PC-3 (cell line): ENCODE results near the gene TNFAIP8. TPM values are rescaled to one million over a fixed set of nuclear protein-coding genes. Genes with fewer than 3 reads are reported as not detected.
"Not testable (repeated sequence)": the region's sequence is repeated elsewhere in the genome, so short reads cannot be mapped to it uniquely, and the experiment has no call there.

Experiments used
- ATAC-seq: fragments of 200-7000 bp; cut with Tn5 transposase; 2 replicates; pipeline ENCODE4 v1.9.1; 2020; ENCODE audit warnings: mild to moderate bottlenecking, moderate library complexity
- BruUV-seq: library from RNA; stranded (reverse); fragments of 400-500 nt; replicated peaks from 2 replicates; lab custom pipeline; 2021; lab: Mats Ljungman, UMichigan
- CTCF ChIA-PET: fragments of 300-600 bp; sonication (Branson Sonifier 250); formaldehyde crosslinking; loops from one replicate; lab custom pipeline; 2022; ENCODE audit warnings: antibody characterized with exemption; lab: Charles Lee
- POLR2A ChIA-PET: fragments of 300-600 bp; sonication (Branson Sonifier 250); formaldehyde crosslinking; loops from one replicate; lab custom pipeline; 2022; ENCODE audit warnings: antibody characterized with exemption; ENCODE audit not compliant: unreplicated experiment; lab: Charles Lee
- DNase-seq: peaks from one replicate; pipeline ENCODE4 v3.0.0-alpha.2; 2015
- H2AFZ ChIP-seq: fragments of 300-600 bp; sonication (generic); 2 replicates; pipeline ENCODE4 v1.6.0; 2016; ENCODE audit warnings: antibody characterized with exemption, low read length
- H3F3A ChIP-seq: fragments of 300-600 bp; sonication (generic); one replicate; pipeline ENCODE4 v1.6.0; 2017; ENCODE audit warnings: antibody characterized with exemption, low read length, control low read depth, mild to moderate bottlenecking; ENCODE audit not compliant: unreplicated experiment
- H3K27ac ChIP-seq: fragments of 300-600 bp; sonication (generic); 2 replicates; pipeline ENCODE4 v1.5.1; 2016; ENCODE audit warnings: mild to moderate bottlenecking, low read length
- H3K27me3 ChIP-seq: fragments of 300-600 bp; sonication (generic); 2 replicates; pipeline ENCODE4 v1.6.1; 2016; ENCODE audit warnings: low read length, mixed read lengths
- H3K36me3 ChIP-seq: fragments of 300-600 bp; sonication (generic); 2 replicates; pipeline ENCODE4 v1.6.1; 2016; ENCODE audit warnings: low read depth, mixed run types, low read length, mixed read lengths
- H3K4me1 ChIP-seq: fragments of 300-600 bp; sonication (generic); 2 replicates; pipeline ENCODE4 v1.5.1; 2016; ENCODE audit warnings: low read length; ENCODE audit not compliant: insufficient read depth
- H3K4me2 ChIP-seq: fragments of 300-600 bp; sonication (generic); 2 replicates; pipeline ENCODE4 v1.6.0; 2016; ENCODE audit warnings: low read length
- H3K4me3 ChIP-seq: fragments of 300-600 bp; sonication (generic); 2 replicates; pipeline ENCODE4 v1.5.1; 2016; ENCODE audit warnings: mild to moderate bottlenecking, low read length, mixed read lengths
- H3K79me2 ChIP-seq: fragments of 300-600 bp; sonication (generic); 2 replicates; pipeline ENCODE4 v1.6.1; 2017; ENCODE audit warnings: low read length, mixed read lengths
- H3K9ac ChIP-seq: fragments of 300-600 bp; sonication (generic); 2 replicates; pipeline ENCODE4 v1.6.0; 2016; ENCODE audit warnings: mild to moderate bottlenecking, low read length
- H3K9me2 ChIP-seq: fragments of 300-600 bp; sonication (generic); replicated peaks from 2 replicates; pipeline ENCODE4 v1.6.1; 2016; ENCODE audit warnings: mixed run types, low read length, mixed read lengths
- H3K9me3 ChIP-seq: fragments of 300-600 bp; sonication (generic); 2 replicates; pipeline ENCODE4 v1.6.1; 2016; ENCODE audit warnings: low read length, mixed read lengths
- H4K20me1 ChIP-seq: fragments of 300-600 bp; sonication (generic); 2 replicates; pipeline ENCODE4 v1.6.1; 2016; ENCODE audit warnings: low read length, mixed read lengths
- CTCF ChIP-seq: fragments of 300-600 bp; sonication (generic); conservative IDR thresholded peaks from 2 replicates; pipeline ENCODE4 v1.5.1; 2017; ENCODE audit warnings: antibody characterized with exemption, low read depth, mild to moderate bottlenecking, low read length
- EZH2 ChIP-seq: fragments of 300-600 bp; sonication (generic); IDR thresholded peaks from one replicate; pipeline ENCODE4 v1.6.1; 2017; ENCODE audit warnings: antibody characterized with exemption, mild to moderate bottlenecking, low read length; ENCODE audit not compliant: unreplicated experiment
- EZH2phosphoT487 ChIP-seq: fragments of 300-600 bp; sonication (generic); IDR thresholded peaks from 2 replicates; pipeline ENCODE4 v1.6.1; 2018; ENCODE audit warnings: mild to moderate bottlenecking, antibody characterized with exemption, low read length, borderline replicate concordance
- intact Hi-C: fragments of 100-400 bp; cut with micrococcal nuclease; formaldehyde crosslinking; loops from 2 replicates; pipeline ENCODE4 v1.9.0; 2023
- total RNA-seq: library from RNA; depleted of rRNA; stranded (reverse); fragments of >200 nt; gene quantifications from 2 replicates; pipeline ENCODE4 v1.2.3, GENCODE V29; 2014

TNFAIP8 gene
- total RNA-seq, 1 experiment from 2014 or later: 20.0 TPM

DNA sequence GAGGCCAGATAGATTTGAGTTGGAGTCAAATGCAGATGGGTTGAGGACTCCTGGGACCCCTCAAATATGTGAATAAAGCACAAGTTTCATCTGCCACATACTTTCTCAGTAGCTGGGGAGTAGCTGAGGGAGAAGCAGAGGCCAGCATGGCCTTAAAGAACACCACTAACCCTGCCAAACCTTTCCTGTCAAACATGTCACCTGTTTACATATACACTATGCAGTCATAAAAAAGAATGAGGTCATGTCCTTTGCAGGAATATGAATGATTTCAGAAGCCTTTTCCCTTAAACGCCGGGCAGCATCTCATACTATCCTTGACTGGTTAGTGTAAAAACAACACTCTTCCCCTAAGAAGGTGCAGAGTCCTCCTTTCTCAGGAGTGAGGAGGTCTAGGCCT lies 71.2 kb downstream of the TNFAIP8 start:
- Histone ChIP-seq H3K4me3 (no peak overlapping the region), H3K4me1 (no peaks in the 10 kb centered on the region), H3K9ac (no peak overlapping the region), H3K9me3 (no peaks in the 10 kb centered on the region), H2AFZ (no peak overlapping the region), H3K36me3 (no peaks in the 10 kb centered on the region), H3K79me2 (no peaks in the 10 kb centered on the region), H4K20me1 (no peaks in the 10 kb centered on the region), H3K27me3 (no peaks in the 10 kb centered on the region), H3K27ac (no peak overlapping the region), H3F3A (no peaks in the 10 kb centered on the region), H3K9me2 (no peaks in the 10 kb centered on the region), H3K4me2 (no peak overlapping the region)
- POLR2A ChIA-PET: no interaction called here
- no peak for ATAC-seq
- CTCF ChIA-PET: no interaction called here
- intact Hi-C loops: no loop called here
- no peak for DNase-seq
- TF ChIP-seq EZH2 (no peak), CTCF (no peak), EZH2phosphoT487 (no peak)
- no TSS peak for BruUV-seq

- H3K27me3 ChIP-seq, H3K27ac ChIP-seq, H3F3A ChIP-seq, intact Hi-C loops, DNase-seq, BruUV-seq, H3K4me1 ChIP-seq, ATAC-seq, POLR2A ChIA-PET, H3K9me2 ChIP-seq, H3K9me3 ChIP-seq, H4K20me1 ChIP-seq, CTCF ChIA-PET, H3K4me2 ChIP-seq, H3K9ac ChIP-seq, H3K36me3 ChIP-seq, H3K79me2 ChIP-seq, H3K4me3 ChIP-seq, H2AFZ ChIP-seq: not testable (repeated sequence)
Observed at GRCh38 chr5:119427596-119427995, 71.8 kb downstream of the TNFAIP8 start.

- H3K36me3 ChIP-seq, BruUV-seq, H3K79me2 ChIP-seq, H3K4me3 ChIP-seq, DNase-seq, H3K9me2 ChIP-seq, H3K9me3 ChIP-seq, H3F3A ChIP-seq, ATAC-seq, H3K27ac ChIP-seq, H3K9ac ChIP-seq, H3K27me3 ChIP-seq, POLR2A ChIA-PET, H4K20me1 ChIP-seq, CTCF ChIA-PET, H2AFZ ChIP-seq, intact Hi-C loops, H3K4me2 ChIP-seq, H3K4me1 ChIP-seq: not testable (repeated sequence)
Observed at GRCh38 chr5:119428166-119428565, 72.3 kb downstream of the TNFAIP8 start.

DNA sequence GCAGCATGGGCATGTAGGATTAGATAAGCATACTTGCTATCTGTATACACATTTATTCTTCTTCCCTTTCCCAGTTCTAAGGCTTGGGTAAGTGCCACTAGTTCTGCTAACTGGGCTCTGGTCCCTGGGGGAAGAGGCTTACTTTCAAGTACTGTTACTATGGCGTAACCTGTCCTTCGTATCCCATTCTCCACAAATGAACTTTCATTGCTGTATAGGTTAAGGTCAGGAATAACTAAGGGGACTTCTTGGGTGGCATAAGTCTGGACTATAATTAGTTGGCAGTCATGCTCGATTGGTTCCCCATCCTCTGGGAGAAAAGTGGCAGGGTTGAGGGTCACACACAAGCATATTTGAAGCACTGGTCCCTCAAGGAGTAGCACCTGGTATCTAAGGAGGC lies 72.8 kb downstream of the TNFAIP8 start:
- H4K20me1 ChIP-seq, H3K27ac ChIP-seq, BruUV-seq, H3K79me2 ChIP-seq, intact Hi-C loops, POLR2A ChIA-PET, H2AFZ ChIP-seq, H3K9me3 ChIP-seq, H3K4me1 ChIP-seq, ATAC-seq, H3K9ac ChIP-seq, H3K27me3 ChIP-seq, H3K36me3 ChIP-seq, H3K9me2 ChIP-seq, H3F3A ChIP-seq, H3K4me2 ChIP-seq, H3K4me3 ChIP-seq, DNase-seq: not testable (repeated sequence)
- CTCF ChIA-PET: interaction anchor here (0.6 kb wide), 1 partner anchor 351 kb away, joined by 8 read pairs; no protein-coding TSS in a partner anchor

DNA sequence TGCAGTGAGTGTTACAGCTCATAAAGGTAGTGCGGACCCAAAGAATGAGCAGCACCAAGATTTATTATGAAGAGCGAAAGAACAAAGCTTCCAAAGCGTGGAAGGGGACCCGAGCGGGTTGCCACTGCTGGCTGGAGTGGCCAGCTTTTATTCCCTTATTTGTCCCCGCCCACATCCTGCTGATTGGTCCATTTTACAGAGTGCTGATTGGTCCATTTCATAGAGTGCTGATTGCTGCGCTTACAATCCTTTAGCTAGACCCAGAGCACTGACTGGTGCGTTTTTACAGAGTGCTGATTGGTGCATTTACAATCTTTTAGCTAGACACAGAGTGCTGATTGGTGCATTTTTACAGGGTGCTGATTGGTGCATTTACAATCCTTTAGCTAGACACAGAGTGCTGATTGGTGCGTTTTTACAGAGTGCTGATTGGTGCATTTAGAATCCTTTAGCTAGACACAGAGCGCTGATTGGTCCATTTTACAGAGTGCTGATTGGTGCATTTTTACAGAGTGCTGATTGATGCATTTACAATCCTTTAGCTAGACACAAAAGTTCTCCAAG lies 76.9 kb downstream of the TNFAIP8 start:
- H3K36me3 ChIP-seq, H3K27ac ChIP-seq, intact Hi-C loops, H2AFZ ChIP-seq, H3K79me2 ChIP-seq, POLR2A ChIA-PET, H3K9ac ChIP-seq, H3F3A ChIP-seq, H3K9me2 ChIP-seq, BruUV-seq, DNase-seq, H3K4me3 ChIP-seq, H4K20me1 ChIP-seq, ATAC-seq, H3K27me3 ChIP-seq, H3K9me3 ChIP-seq, H3K4me2 ChIP-seq, H3K4me1 ChIP-seq: not testable (repeated sequence)
- CTCF ChIA-PET: interaction anchor here (0.6 kb wide), 1 partner anchor 407 kb away, joined by 6 read pairs; no protein-coding TSS in a partner anchor
